GM12891 (cell line): ENCODE measurements around the gene EPHA8.

ENCODE experiments used
- POLR2A ChIP-seq: IDR thresholded peaks from 2 replicates; pipeline ENCODE4 v1.6.1; 2011; ENCODE audit warnings: low read depth, low read length, control low read depth
- POLR2AphosphoS5 ChIP-seq: IDR thresholded peaks from 2 replicates; pipeline ENCODE4 v1.6.1; 2011; ENCODE audit warnings: low read depth, low read length, control low read depth
- POU2F2 ChIP-seq: IDR thresholded peaks from 2 replicates; pipeline ENCODE4 v1.6.1; 2011; ENCODE audit warnings: low read depth, mild to moderate bottlenecking, control low read depth, low read length, moderate library complexity
- SPI1 ChIP-seq: IDR thresholded peaks from 2 replicates; pipeline ENCODE4 v1.6.1; 2011; ENCODE audit warnings: low read depth, low read length, control low read depth
- TAF1 ChIP-seq: IDR thresholded peaks from 2 replicates; pipeline ENCODE4 v1.6.1; 2011; ENCODE audit warnings: low read depth, low read length, control low read depth

GRCh38 chr1:22641906-22642636 lies 78.8 kb downstream of the EPHA8 start:
- TF ChIP-seq POLR2A (no peak), POLR2AphosphoS5 (no peak), TAF1 (no peak), SPI1 (no peak), POU2F2 (no peak)
